Prostate gland (tissue), 2 donors: ENCODE measurements around the gene ATP8B3. TPM values are rescaled to one million over a fixed set of nuclear protein-coding genes. Genes with fewer than 3 reads are reported as not detected.

Source experiments
- DNase-seq: peaks from one replicate; pipeline ENCODE4 v3.0.0-alpha.2; 2019; ENCODE audit warnings: low spot score
- H3K27ac ChIP-seq, 2 donors: fragments of 200-600 bp; sonication (generic); 2 replicates each; pipeline ENCODE4 v1.5.1; 2017 to 2019
- H3K27me3 ChIP-seq: fragments of 200-600 bp; sonication (generic); replicated peaks from 2 replicates; pipeline ENCODE4 v1.5.1; 2019; ENCODE audit not compliant: insufficient read depth
- H3K36me3 ChIP-seq, 2 donors: fragments of 200-600 bp; sonication (generic); 1 replicate in 1 of 2; 2 replicates in 1 of 2; pipeline versions ENCODE4 v1.5.1 to v1.8.1; 2017 to 2019
- H3K4me1 ChIP-seq: fragments of 200-600 bp; sonication (generic); replicated peaks from 2 replicates; pipeline ENCODE4 v1.5.1; 2019
- H3K4me3 ChIP-seq, 2 donors: fragments of 200-600 bp; sonication (generic); 2 replicates each; pipeline ENCODE4 v1.5.1; 2017 to 2019
- H3K9me3 ChIP-seq: fragments of 200-600 bp; sonication (generic); 2 replicates; pipeline ENCODE4 v1.5.1; 2017
- POLR2A ChIP-seq: fragments of 450-650 bp; IDR thresholded peaks from one replicate; pipeline ENCODE4 v1.6.1; 2016; ENCODE audit warnings: antibody characterized with exemption, mild to moderate bottlenecking
- POLR2AphosphoS5 ChIP-seq: sonication (generic); formaldehyde crosslinking; IDR thresholded peaks from one replicate; pipeline ENCODE4 v1.6.1; 2017; ENCODE audit warnings: antibody characterized with exemption
- WGBS: methylation state at CpG from one replicate; pipeline ENCODE4 v1.1.5; 2018; 5-methylcytosine and 5-hydroxymethylcytosine counted together
- intact Hi-C: fragments of 100-400 bp; cut with DNase I; formaldehyde crosslinking; loops from one replicate; pipeline ENCODE4 v1.14.2; 2022
- total RNA-seq, 2 donors: library from RNA; depleted of rRNA; stranded (reverse); fragments of >200 nt; gene quantifications; one replicate each; pipeline ENCODE4 v1.1.0, GENCODE V29; 2016
- TF ChIP-seq, protein P1 (sequence below), 4 experiments: fragments of 200-600 bp in 2 of 4; fragments of 450-650 bp in 2 of 4; sonication (generic) in 2 of 4; IDR thresholded peaks; 1 replicate in 3 of 4; 2 replicates in 1 of 4; pipeline ENCODE4 v1.5.1; 2016 to 2019; ENCODE audit warnings: antibody characterized with exemption in 4 of 4, mild to moderate bottlenecking in 2 of 4, moderate library complexity in 2 of 4

The ATP8B3 gene
- total RNA-seq, 2 donors from 2014 or later = 0.18 to 4.7 TPM

DNA sequence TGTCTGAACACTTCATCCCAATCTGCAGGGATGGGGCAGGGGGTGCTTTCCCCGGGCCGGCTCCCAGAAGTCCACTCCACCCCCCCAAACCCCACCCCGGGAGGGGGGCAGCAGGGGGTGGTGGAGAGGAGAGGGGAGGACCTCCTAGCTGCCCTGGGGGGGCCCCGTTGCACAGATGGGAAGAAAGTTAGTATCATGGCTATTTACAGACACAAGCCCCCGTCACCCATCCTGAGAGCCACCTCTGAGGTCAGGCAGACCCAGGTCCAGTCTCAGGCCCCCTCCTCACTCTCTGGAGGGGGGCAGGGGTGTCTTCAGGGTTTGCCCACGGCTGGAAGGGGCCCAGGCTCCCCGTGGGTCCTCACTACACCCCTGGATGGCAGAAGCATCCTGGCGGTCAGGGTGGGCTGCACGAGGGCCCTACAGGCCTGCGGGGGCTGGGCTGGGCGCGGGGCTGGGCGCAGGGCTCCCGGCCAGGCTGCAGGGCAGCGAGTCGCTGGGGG is 42.0 kb upstream of the ATP8B3 start:
- TF ChIP-seq, protein P1, sequence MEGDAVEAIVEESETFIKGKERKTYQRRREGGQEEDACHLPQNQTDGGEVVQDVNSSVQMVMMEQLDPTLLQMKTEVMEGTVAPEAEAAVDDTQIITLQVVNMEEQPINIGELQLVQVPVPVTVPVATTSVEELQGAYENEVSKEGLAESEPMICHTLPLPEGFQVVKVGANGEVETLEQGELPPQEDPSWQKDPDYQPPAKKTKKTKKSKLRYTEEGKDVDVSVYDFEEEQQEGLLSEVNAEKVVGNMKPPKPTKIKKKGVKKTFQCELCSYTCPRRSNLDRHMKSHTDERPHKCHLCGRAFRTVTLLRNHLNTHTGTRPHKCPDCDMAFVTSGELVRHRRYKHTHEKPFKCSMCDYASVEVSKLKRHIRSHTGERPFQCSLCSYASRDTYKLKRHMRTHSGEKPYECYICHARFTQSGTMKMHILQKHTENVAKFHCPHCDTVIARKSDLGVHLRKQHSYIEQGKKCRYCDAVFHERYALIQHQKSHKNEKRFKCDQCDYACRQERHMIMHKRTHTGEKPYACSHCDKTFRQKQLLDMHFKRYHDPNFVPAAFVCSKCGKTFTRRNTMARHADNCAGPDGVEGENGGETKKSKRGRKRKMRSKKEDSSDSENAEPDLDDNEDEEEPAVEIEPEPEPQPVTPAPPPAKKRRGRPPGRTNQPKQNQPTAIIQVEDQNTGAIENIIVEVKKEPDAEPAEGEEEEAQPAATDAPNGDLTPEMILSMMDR (IDR thresholded peaks at IDR 0.05) = no peak
- TF ChIP-seq POLR2AphosphoS5 = no peak
- TF ChIP-seq POLR2A = no peak
- 61% methylated on average over 5 of the region's 16 CpGs for WGBS
- intact Hi-C loops = no loop called here
- no peaks in the 10 kb centered on the region for H3K27me3 ChIP-seq
- DNase-seq = no peak
- peaks cover 5% of the 10 kb centered on the region for H3K4me1 ChIP-seq
- no peaks in the 10 kb centered on the region for H3K9me3 ChIP-seq
- H3K36me3 ChIP-seq = no peaks in the 10 kb centered on the region
- no peak overlapping the region for H3K4me3 ChIP-seq
- peak overlapping the region; percentile 26 to 77 for H3K27ac ChIP-seq

- peak overlapping the region in 1 of 2 donors; percentile 24 for H3K27ac ChIP-seq
- H3K9me3 ChIP-seq = no peaks in the 10 kb centered on the region
- 34% methylated on average over 27 of the region's 27 CpGs for WGBS
- no peaks in the 10 kb centered on the region for H3K27me3 ChIP-seq
- H3K4me1 ChIP-seq = peaks cover 5% of the 10 kb centered on the region
- no peak for TF ChIP-seq POLR2A
- peak; percentile 80 for TF ChIP-seq POLR2AphosphoS5
- TF ChIP-seq, protein P1 (IDR thresholded peaks at IDR 0.05) = peak; percentile 83 to 95 (median 90)
- no peak overlapping the region for H3K4me3 ChIP-seq
- H3K36me3 ChIP-seq = no peaks in the 10 kb centered on the region
- intact Hi-C loops = no loop called here
- DNase-seq = peak; percentile 75
These were observed 41.4 kb upstream of the ATP8B3 start for GRCh38 chr19:1853295-1854038.

DNA sequence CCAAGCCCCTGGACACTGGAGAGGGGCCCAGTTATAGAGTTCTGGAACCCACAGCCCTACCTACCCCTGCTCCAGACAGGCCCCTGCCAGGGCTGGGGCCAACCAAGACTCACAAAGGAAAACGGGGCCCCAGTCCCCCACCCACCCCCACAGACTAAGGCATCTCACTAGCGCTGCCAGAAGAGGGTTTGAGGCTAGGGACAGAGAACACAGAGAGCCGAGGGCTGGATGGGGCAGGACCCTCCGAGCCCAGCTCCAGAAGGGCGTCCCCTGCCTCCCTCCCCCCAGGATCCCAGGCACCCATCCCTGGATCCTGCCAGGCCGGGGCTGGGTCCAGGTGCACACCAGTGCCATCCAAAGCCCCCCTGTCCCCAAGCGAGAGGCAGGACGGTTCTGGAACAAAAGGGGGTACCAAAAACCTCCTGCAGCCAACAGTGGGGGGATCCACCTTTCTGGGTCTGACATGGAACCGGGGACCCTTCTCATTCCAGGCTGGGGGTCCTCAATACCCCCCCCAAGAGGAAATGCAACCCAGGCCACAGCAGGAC is 40.6 kb upstream of the ATP8B3 start:
- Histone ChIP-seq H3K4me3 (no peak overlapping the region), H3K27ac (no peak overlapping the region), H3K4me1 (peaks cover 5% of the 10 kb centered on the region), H3K36me3 (no peaks in the 10 kb centered on the region), H3K27me3 (no peaks in the 10 kb centered on the region), H3K9me3 (no peaks in the 10 kb centered on the region)
- intact Hi-C loops = no loop called here
- no peak for DNase-seq
- TF ChIP-seq POLR2A (no peak), POLR2AphosphoS5 (no peak)
- TF ChIP-seq, protein P1 (IDR thresholded peaks at IDR 0.05) = no peak
- 72% methylated on average over 8 of the region's 9 CpGs for WGBS

DNA sequence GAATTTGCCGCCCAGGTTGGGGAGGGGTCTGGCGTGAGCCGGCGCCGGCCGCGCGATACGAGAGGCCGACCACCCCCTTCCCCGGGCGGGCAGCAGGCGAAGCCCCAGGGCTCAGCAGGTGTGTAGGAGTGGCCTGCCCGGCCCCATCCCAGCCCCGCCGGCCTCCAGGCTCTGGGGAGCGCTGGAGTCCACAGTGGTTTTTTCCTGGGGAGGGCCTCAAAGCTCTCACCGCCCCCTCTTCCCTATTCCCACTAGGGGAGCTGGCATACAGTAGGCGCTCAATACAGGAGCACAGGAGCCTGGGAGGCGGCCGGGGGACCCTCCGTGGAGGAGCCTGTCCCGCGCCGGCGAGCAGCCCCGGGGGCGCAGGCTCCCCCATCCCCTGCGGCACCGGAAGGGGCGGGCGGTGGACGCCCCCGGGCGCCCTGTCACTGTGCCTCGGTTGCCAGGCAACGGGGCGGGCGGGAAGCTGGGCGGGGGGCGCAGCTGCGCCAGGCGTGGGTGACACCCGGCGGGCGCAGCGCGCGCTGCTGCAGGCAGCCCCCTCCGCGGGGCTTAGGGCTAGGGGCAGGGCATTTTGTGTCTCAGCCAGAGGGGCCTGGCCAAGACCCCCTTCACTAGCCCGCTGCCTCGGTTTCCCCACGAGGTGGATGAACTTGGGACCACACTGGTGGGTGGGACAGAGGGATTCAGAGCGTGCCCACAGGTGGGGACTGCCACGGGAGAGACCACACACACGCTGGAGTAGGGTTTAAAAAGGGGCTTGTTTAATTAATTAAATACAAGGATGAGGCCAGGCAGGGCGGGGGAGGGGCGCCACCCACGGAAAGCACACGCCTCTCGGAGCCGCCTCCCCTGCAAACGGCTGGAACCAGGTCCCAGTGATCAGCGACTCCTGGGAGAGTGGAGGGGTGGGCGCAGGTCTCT is 39.8 kb upstream of the ATP8B3 start:
- TF ChIP-seq POLR2A (no peak), POLR2AphosphoS5 (no peak)
- intact Hi-C loops = no loop called here
- no peaks in the 10 kb centered on the region for H3K9me3 ChIP-seq
- H3K27me3 ChIP-seq = no peaks in the 10 kb centered on the region
- H3K27ac ChIP-seq = no peak overlapping the region
- H3K36me3 ChIP-seq = no peaks in the 10 kb centered on the region
- 22% methylated on average over 61 of the region's 66 CpGs for WGBS
- DNase-seq = no peak
- H3K4me3 ChIP-seq = no peak overlapping the region
- H3K4me1 ChIP-seq = peaks cover 6% of the 10 kb centered on the region
